Loucy (cell line): ENCODE results near the gene NLRP10.

ENCODE experiments used
- H2AFZ ChIP-seq: fragments of 200-600 bp; sonication (generic); 2 replicates; pipeline ENCODE4 v1.6.0; 2016; ENCODE audit warnings: antibody characterized with exemption, mild to moderate bottlenecking, low read length, moderate library complexity
- H3F3A ChIP-seq: fragments of 200-600 bp; 2 replicates; pipeline ENCODE4 v1.6.0; 2016; ENCODE audit warnings: antibody characterized with exemption, low read depth, mild to moderate bottlenecking
- H3K27me3 ChIP-seq: fragments of 200-600 bp; sonication (generic); 2 replicates; pipeline ENCODE4 v1.6.1; 2014; ENCODE audit warnings: low read length, mild to moderate bottlenecking; ENCODE audit not compliant: insufficient read depth, poor library complexity, severe bottlenecking
- H3K36me3 ChIP-seq: fragments of 200-600 bp; sonication (generic); 2 replicates; pipeline ENCODE4 v1.6.1; 2016; ENCODE audit warnings: low read length; ENCODE audit not compliant: insufficient read depth
- H3K4me1 ChIP-seq: fragments of 200-600 bp; sonication (generic); 2 replicates; pipeline ENCODE4 v1.5.1; 2014; ENCODE audit warnings: low read length, mild to moderate bottlenecking; ENCODE audit not compliant: insufficient read depth, poor library complexity, severe bottlenecking
- H3K4me2 ChIP-seq: fragments of 200-600 bp; sonication (generic); 2 replicates; pipeline ENCODE4 v1.6.0; 2014; ENCODE audit warnings: antibody characterized with exemption, low read length, low read depth, mild to moderate bottlenecking; ENCODE audit not compliant: poor library complexity, severe bottlenecking
- H3K4me3 ChIP-seq: fragments of 200-600 bp; sonication (generic); 2 replicates; pipeline ENCODE4 v1.5.1; 2014; ENCODE audit warnings: low read length, mild to moderate bottlenecking, mixed read lengths; ENCODE audit not compliant: poor library complexity, severe bottlenecking
- H3K79me2 ChIP-seq: fragments of 200-600 bp; sonication (generic); 2 replicates; pipeline ENCODE4 v1.6.1; 2014; ENCODE audit warnings: low read length; ENCODE audit not compliant: insufficient read depth
- H3K9ac ChIP-seq: fragments of 200-600 bp; sonication (generic); 2 replicates; pipeline ENCODE4 v1.6.0; 2014; ENCODE audit warnings: mild to moderate bottlenecking, low read depth, low read length, moderate library complexity; ENCODE audit not compliant: poor library complexity, severe bottlenecking
- H3K9me2 ChIP-seq: fragments of 200-600 bp; sonication (generic); replicated peaks from 2 replicates; pipeline ENCODE4 v1.6.1; 2016; ENCODE audit warnings: low read depth, low read length, mixed read lengths
- H3K9me3 ChIP-seq: fragments of 200-600 bp; sonication (generic); 2 replicates; pipeline ENCODE4 v1.6.1; 2014; ENCODE audit warnings: mild to moderate bottlenecking, antibody characterized with exemption, low read length, low read depth; ENCODE audit not compliant: insufficient read depth
- H4K20me1 ChIP-seq: fragments of 200-600 bp; sonication (generic); 2 replicates; pipeline ENCODE4 v1.6.0; 2014; ENCODE audit warnings: antibody characterized with exemption, low read length, mild to moderate bottlenecking; ENCODE audit not compliant: insufficient read depth, poor library complexity, severe bottlenecking
- EZH2phosphoT487 ChIP-seq: fragments of 200-600 bp; IDR thresholded peaks from 2 replicates; pipeline ENCODE4 v1.6.1; 2018; ENCODE audit warnings: antibody characterized with exemption, mild to moderate bottlenecking, moderate library complexity, borderline replicate concordance
- TF ChIP-seq, protein P1 (sequence below): fragments of 200-600 bp; sonication (generic); conservative IDR thresholded peaks from 2 replicates; pipeline ENCODE4 v1.5.1; 2014; ENCODE audit warnings: mild to moderate bottlenecking, antibody characterized with exemption, low read length

NLRP10 gene

DNA sequence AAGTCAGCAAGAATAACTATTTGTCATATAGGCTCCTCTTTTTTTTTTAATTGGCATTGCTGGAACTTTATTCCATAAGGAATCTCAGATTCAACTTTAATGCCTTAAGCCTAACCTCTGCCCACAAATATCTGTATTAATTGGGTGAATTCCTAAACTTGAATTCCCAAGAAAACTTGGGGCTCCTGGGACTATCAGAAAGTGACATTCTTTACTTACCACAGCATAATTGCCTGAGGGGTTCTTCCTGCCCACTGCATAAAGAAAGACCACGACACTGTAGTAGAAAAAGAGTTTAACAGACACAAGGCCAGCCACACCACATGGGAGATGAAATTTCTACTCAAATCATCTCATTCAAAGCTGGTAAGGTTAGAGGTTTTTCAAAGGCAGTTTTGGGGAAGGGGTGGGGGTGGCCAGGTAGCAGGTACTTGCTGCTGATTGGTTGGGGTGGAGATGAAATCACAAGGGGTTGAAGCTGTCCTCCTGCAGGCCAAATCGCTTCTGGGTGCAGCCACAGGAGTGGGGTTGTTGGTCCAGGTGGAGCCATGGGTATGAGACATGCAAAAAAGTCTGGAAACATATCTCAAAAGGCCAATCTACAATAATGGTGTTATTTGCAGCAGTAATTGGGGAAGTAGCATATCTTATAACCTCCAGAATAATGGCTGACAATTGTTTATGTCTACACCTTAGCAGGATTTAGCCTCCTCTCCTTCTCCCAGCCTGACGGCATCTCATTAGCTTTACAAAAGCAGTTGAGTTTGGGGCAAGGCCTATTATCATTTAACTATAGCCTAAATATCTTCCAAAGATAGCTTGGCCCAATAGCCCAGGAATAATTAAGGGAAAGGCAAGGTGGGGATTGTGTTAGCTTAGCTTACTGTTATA lies 4.8 kb upstream of the NLRP10 start:
- H3K79me2 ChIP-seq: no peaks in the 10 kb centered on the region
- H3K36me3 ChIP-seq: no peaks in the 10 kb centered on the region
- no peaks in the 10 kb centered on the region for H3K9me3 ChIP-seq
- no peaks in the 10 kb centered on the region for H4K20me1 ChIP-seq
- H3K27me3 ChIP-seq: no peaks in the 10 kb centered on the region
- H3K9ac ChIP-seq: no peak overlapping the region
- no peak overlapping the region for H2AFZ ChIP-seq
- no peak for TF ChIP-seq EZH2phosphoT487
- TF ChIP-seq, protein P1, sequence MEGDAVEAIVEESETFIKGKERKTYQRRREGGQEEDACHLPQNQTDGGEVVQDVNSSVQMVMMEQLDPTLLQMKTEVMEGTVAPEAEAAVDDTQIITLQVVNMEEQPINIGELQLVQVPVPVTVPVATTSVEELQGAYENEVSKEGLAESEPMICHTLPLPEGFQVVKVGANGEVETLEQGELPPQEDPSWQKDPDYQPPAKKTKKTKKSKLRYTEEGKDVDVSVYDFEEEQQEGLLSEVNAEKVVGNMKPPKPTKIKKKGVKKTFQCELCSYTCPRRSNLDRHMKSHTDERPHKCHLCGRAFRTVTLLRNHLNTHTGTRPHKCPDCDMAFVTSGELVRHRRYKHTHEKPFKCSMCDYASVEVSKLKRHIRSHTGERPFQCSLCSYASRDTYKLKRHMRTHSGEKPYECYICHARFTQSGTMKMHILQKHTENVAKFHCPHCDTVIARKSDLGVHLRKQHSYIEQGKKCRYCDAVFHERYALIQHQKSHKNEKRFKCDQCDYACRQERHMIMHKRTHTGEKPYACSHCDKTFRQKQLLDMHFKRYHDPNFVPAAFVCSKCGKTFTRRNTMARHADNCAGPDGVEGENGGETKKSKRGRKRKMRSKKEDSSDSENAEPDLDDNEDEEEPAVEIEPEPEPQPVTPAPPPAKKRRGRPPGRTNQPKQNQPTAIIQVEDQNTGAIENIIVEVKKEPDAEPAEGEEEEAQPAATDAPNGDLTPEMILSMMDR: no peak
- H3K4me1 ChIP-seq: no peaks in the 10 kb centered on the region
- H3K4me2 ChIP-seq: no peak overlapping the region
- no peaks in the 10 kb centered on the region for H3F3A ChIP-seq
- no peaks in the 10 kb centered on the region for H3K9me2 ChIP-seq
- no peak overlapping the region for H3K4me3 ChIP-seq

DNA sequence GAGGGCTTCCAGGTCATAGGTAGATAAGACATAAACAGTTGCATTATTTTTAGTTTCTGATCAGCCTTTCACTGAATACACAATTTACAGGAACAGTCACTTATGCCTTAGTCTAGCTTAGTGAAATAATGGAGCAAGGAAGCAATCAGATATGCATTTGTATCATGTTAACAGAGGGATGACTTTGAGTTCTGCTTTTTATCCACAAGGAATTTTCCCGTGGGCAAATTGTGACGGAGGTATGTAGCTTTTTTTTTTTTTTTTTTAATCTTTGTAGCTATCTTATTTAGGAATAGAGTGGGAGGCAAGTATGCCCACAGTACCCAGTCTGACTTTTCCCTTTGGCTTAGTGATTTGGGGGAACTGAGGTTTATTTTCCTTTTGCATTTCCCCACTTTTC lies 3.4 kb upstream of the NLRP10 start:
- no peaks in the 10 kb centered on the region for H3F3A ChIP-seq
- no peak overlapping the region for H3K4me3 ChIP-seq
- no peaks in the 10 kb centered on the region for H4K20me1 ChIP-seq
- no peak overlapping the region for H3K9ac ChIP-seq
- no peaks in the 10 kb centered on the region for H3K27me3 ChIP-seq
- no peak overlapping the region for H3K4me2 ChIP-seq
- no peaks in the 10 kb centered on the region for H3K36me3 ChIP-seq
- H2AFZ ChIP-seq: no peak overlapping the region
- no peaks in the 10 kb centered on the region for H3K4me1 ChIP-seq
- no peaks in the 10 kb centered on the region for H3K79me2 ChIP-seq
- no peaks in the 10 kb centered on the region for H3K9me2 ChIP-seq
- no peaks in the 10 kb centered on the region for H3K9me3 ChIP-seq
- TF ChIP-seq, protein P1: no peak
- TF ChIP-seq EZH2phosphoT487: no peak

DNA sequence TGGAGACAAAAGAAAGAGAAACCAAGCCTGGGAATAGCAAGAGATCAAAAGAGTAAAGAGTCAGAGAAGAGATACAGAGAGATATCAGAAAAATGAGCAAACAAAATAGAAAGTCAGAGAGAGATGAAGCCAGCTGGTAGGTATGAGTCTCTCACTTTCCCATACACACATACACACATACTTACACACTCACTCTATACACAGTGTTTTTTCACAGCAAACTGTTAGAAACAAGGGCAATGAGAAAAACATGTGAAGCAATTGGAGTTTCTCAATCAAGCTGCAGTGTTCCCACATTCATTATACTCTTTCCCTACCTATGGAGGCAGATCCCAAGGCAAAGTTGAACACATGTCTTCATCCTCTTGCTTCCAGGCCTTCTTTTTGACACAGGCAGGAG lies 2.6 kb upstream of the NLRP10 start:
- H3K9me3 ChIP-seq: no peaks in the 10 kb centered on the region
- H2AFZ ChIP-seq: no peak overlapping the region
- H3K79me2 ChIP-seq: no peaks in the 10 kb centered on the region
- no peak overlapping the region for H3K9ac ChIP-seq
- H4K20me1 ChIP-seq: no peaks in the 10 kb centered on the region
- no peaks in the 10 kb centered on the region for H3K9me2 ChIP-seq
- H3K36me3 ChIP-seq: no peaks in the 10 kb centered on the region
- no peak overlapping the region for H3K4me2 ChIP-seq
- no peaks in the 10 kb centered on the region for H3K27me3 ChIP-seq
- no peaks in the 10 kb centered on the region for H3K4me1 ChIP-seq
- H3F3A ChIP-seq: no peaks in the 10 kb centered on the region
- no peak for TF ChIP-seq EZH2phosphoT487
- TF ChIP-seq, protein P1: no peak
- H3K4me3 ChIP-seq: no peak overlapping the region
